H1 (cell line): ENCODE data around the gene SGO2. TPM values are rescaled to one million over a fixed set of nuclear protein-coding genes. Genes with fewer than 3 reads are reported as not detected.

Source experiments
- CTCF ChIA-PET: fragments of 300-600 bp; sonication (Branson Sonifier 250); formaldehyde crosslinking; loops from one replicate; lab custom pipeline; 2021; ENCODE audit not compliant: partially characterized antibody; lab: Charles Lee
- POLR2A ChIA-PET: fragments of 300-600 bp; sonication (Branson Sonifier 250); formaldehyde crosslinking; loops from one replicate; lab custom pipeline; 2021; ENCODE audit warnings: inconsistent platforms; ENCODE audit not compliant: partially characterized antibody; lab: Charles Lee
- DNase-seq, 2 experiments: peaks; one replicate each; pipeline versions ENCODE4 v3.0.0 to v3.0.0-alpha.2; 2010 to 2022; ENCODE audit warnings: low spot score in 2 of 2, low read depth in 1 of 2, mixed read lengths in 1 of 2
- FAIRE-seq: peaks from 2 replicates; lab custom pipeline; 2011; peaks lifted over from hg19 to GRCh38; lab: Jason Lieb, UNC
- H2AFZ ChIP-seq: 2 replicates; pipeline ENCODE4 v1.8.1; 2012; ENCODE audit warnings: low read length, inconsistent platforms
- H2AK5ac ChIP-seq: 2 replicates; pipeline ENCODE4 v1.6.1; 2013; ENCODE audit warnings: low read depth, low read length
- H2BK120ac ChIP-seq: replicated peaks from 2 replicates; pipeline ENCODE3; 2013; ENCODE audit warnings: low read depth, low read length, inconsistent platforms
- H2BK12ac ChIP-seq: 2 replicates; pipeline ENCODE4 v1.6.1; 2013; ENCODE audit warnings: low read depth, low read length
- H2BK15ac ChIP-seq: 2 replicates; pipeline ENCODE4 v1.6.1; 2013; ENCODE audit warnings: low read length
- H2BK20ac ChIP-seq: 2 replicates; pipeline ENCODE4 v1.6.1; 2013; ENCODE audit warnings: low read length
- H2BK5ac ChIP-seq: 2 replicates; pipeline ENCODE4 v1.6.1; 2013; ENCODE audit warnings: low read depth, low read length
- H3K14ac ChIP-seq: 2 replicates; pipeline ENCODE4 v1.6.1; 2013; ENCODE audit warnings: inconsistent platforms; ENCODE audit not compliant: insufficient read length
- H3K18ac ChIP-seq: 2 replicates; pipeline ENCODE4 v1.6.1; 2013; ENCODE audit warnings: low read length; ENCODE audit errors: extremely low read depth
- H3K23ac ChIP-seq: 2 replicates; pipeline ENCODE4 v1.6.1; 2013; ENCODE audit warnings: inconsistent platforms; ENCODE audit not compliant: insufficient read length
- H3K23me2 ChIP-seq: 2 replicates; pipeline ENCODE4 v1.6.1; 2013; ENCODE audit warnings: low read depth, low read length
- H3K27ac ChIP-seq: 2 replicates; pipeline ENCODE4 v1.6.1; 2011; ENCODE audit warnings: low read depth, low read length, inconsistent platforms
- H3K27me3 ChIP-seq, 4 experiments: replicated peaks in 1 of 4; 1 replicate in 1 of 4; 2 replicates in 3 of 4; pipeline versions ENCODE4 v1.6.1 to v1.8.1; 2011 to 2013; ENCODE audit warnings: low read length in 3 of 4, mild to moderate bottlenecking in 3 of 4, inconsistent platforms in 2 of 4, mixed read lengths in 2 of 4, moderate library complexity in 1 of 4; ENCODE audit not compliant: control insufficient read depth in 3 of 4, insufficient read depth in 3 of 4; ENCODE audit errors: extremely low read depth in 1 of 4
- H3K36me3 ChIP-seq, 4 experiments: 2 replicates each; pipeline versions ENCODE4 v1.6.1 to v1.8.1; 2011 to 2013; ENCODE audit warnings: mild to moderate bottlenecking in 4 of 4, low read length in 3 of 4, moderate library complexity in 2 of 4, control low read depth in 1 of 4, inconsistent platforms in 1 of 4; ENCODE audit not compliant: insufficient read depth in 4 of 4, control insufficient read depth in 2 of 4
- H3K4ac ChIP-seq: replicated peaks from 2 replicates; pipeline ENCODE3; 2013; ENCODE audit warnings: low read length, low read depth, mixed read lengths, inconsistent platforms; ENCODE audit not compliant: insufficient read length
- H3K4me1 ChIP-seq, 4 experiments: replicated peaks in 1 of 4; 1 replicate in 1 of 4; 2 replicates in 3 of 4; pipeline versions ENCODE4 v1.6.1 to v1.8.1; 2011 to 2013; ENCODE audit warnings: low read length in 3 of 4, inconsistent platforms in 2 of 4, mixed read lengths in 1 of 4; ENCODE audit not compliant: insufficient read depth in 4 of 4, control insufficient read depth in 3 of 4
- H3K4me2 ChIP-seq, 2 experiments: 2 replicates each; pipeline versions ENCODE4 v1.6.1 to v1.8.1; 2011 to 2013; ENCODE audit warnings: low read depth in 2 of 2, low read length in 2 of 2, control low read depth in 1 of 2, inconsistent platforms in 1 of 2, mild to moderate bottlenecking in 1 of 2; ENCODE audit not compliant: insufficient read depth in 1 of 2
- H3K4me3 ChIP-seq, 4 experiments: fragments of 200-600, 300-600 bp in 1 of 4; sonication (generic), shearing (Covaris generic), sonication (Bioruptor Twin) in 1 of 4; 2 replicates each; pipeline versions ENCODE4 v1.5.1 to v1.8.1; 2011 to 2016; ENCODE audit warnings: low read length in 4 of 4, low read depth in 3 of 4, control low read depth in 2 of 4, inconsistent platforms in 2 of 4, mild to moderate bottlenecking in 2 of 4, mixed read lengths in 1 of 4, moderate library complexity in 1 of 4; ENCODE audit not compliant: insufficient read depth in 2 of 4; ENCODE audit errors: extremely low read depth in 1 of 4
- H3K56ac ChIP-seq: replicated peaks from 2 replicates; pipeline ENCODE3; 2013; ENCODE audit warnings: low read depth, mild to moderate bottlenecking, mixed read lengths, low read length, inconsistent platforms; ENCODE audit not compliant: insufficient read length
- H3K79me1 ChIP-seq: 2 replicates; pipeline ENCODE4 v1.6.1; 2013; ENCODE audit warnings: low read depth, low read length, control low read depth
- H3K79me2 ChIP-seq, 2 experiments: 2 replicates each; pipeline versions ENCODE4 v1.6.1 to v1.8.1; 2012 to 2013; ENCODE audit warnings: low read length in 2 of 2, mild to moderate bottlenecking in 2 of 2, inconsistent platforms in 1 of 2; ENCODE audit not compliant: insufficient read depth in 2 of 2, control insufficient read depth in 1 of 2
- H3K9ac ChIP-seq, 4 experiments: replicated peaks in 1 of 4; 1 replicate in 1 of 4; 2 replicates in 3 of 4; pipeline versions ENCODE4 v1.6.1 to v1.8.1; 2011 to 2013; ENCODE audit warnings: low read depth in 3 of 4, low read length in 3 of 4, control low read depth in 2 of 4, mild to moderate bottlenecking in 2 of 4, moderate library complexity in 2 of 4, inconsistent platforms in 1 of 4; ENCODE audit errors: extremely low read depth in 1 of 4
- H3K9me3 ChIP-seq, 2 experiments: 2 replicates each; pipeline versions ENCODE4 v1.6.1 to v1.8.1; 2012 to 2013; ENCODE audit warnings: mild to moderate bottlenecking in 2 of 2, moderate library complexity in 2 of 2, control low read depth in 1 of 2, inconsistent platforms in 1 of 2, low read depth in 1 of 2, low read length in 1 of 2, mixed read lengths in 1 of 2; ENCODE audit not compliant: insufficient read depth in 2 of 2
- H4K20me1 ChIP-seq, 2 experiments: replicated peaks in 1 of 2; 2 replicates each; pipeline versions ENCODE3 to v1.8.1; 2011 to 2013; ENCODE audit warnings: inconsistent platforms in 2 of 2, low read length in 2 of 2, mild to moderate bottlenecking in 1 of 2; ENCODE audit not compliant: insufficient read depth in 2 of 2, control insufficient read depth in 1 of 2
- H4K5ac ChIP-seq: 2 replicates; pipeline ENCODE4 v1.6.1; 2013; ENCODE audit warnings: low read length, low read depth, mixed read lengths, inconsistent platforms; ENCODE audit not compliant: insufficient read length
- H4K8ac ChIP-seq: 2 replicates; pipeline ENCODE4 v1.8.0; 2013; ENCODE audit warnings: mild to moderate bottlenecking, moderate library complexity, low read length, inconsistent platforms; ENCODE audit not compliant: insufficient read depth; ENCODE audit errors: extremely low read depth
- H4K91ac ChIP-seq: replicated peaks from 2 replicates; pipeline ENCODE3; 2013; ENCODE audit warnings: low read length, mixed read lengths, inconsistent platforms; ENCODE audit not compliant: insufficient read length
- ATF3 ChIP-seq: IDR thresholded peaks from 2 replicates; pipeline ENCODE4 v1.6.1; 2011; ENCODE audit warnings: low read depth, mild to moderate bottlenecking, low read length; ENCODE audit not compliant: insufficient read depth
- CBX5 ChIP-seq: fragments of 300-800, 300-1000 bp; sonication (generic); IDR thresholded peaks from 2 replicates; pipeline ENCODE4 v1.7.1; 2016; ENCODE audit warnings: antibody characterized with exemption, low read length, low read depth
- CREB1 ChIP-seq: IDR thresholded peaks from 2 replicates; pipeline ENCODE4 v1.6.1; 2012; ENCODE audit warnings: inconsistent platforms
- GTF2F1 ChIP-seq: IDR thresholded peaks from 2 replicates; pipeline ENCODE4 v1.6.1; 2012; ENCODE audit warnings: low read depth, low read length, improper control_type of control experiment, borderline replicate concordance
- HDAC2 ChIP-seq, 2 experiments: fragments of 300-600 bp in 1 of 2; sonication (generic) in 1 of 2; IDR thresholded peaks; 2 replicates each; pipeline ENCODE4 v1.6.1; 2011 to 2012; ENCODE audit warnings: low read depth in 2 of 2, low read length in 2 of 2, mild to moderate bottlenecking in 2 of 2, moderate library complexity in 2 of 2, borderline replicate concordance in 1 of 2, inconsistent platforms in 1 of 2
- SP1 ChIP-seq: IDR thresholded peaks from 2 replicates; pipeline ENCODE4 v1.6.1; 2011; ENCODE audit warnings: low read depth, low read length
- SP4 ChIP-seq: IDR thresholded peaks from 2 replicates; pipeline ENCODE4 v1.6.1; 2012; ENCODE audit warnings: low read length, inconsistent platforms
- YY1 ChIP-seq: IDR thresholded peaks from 2 replicates; pipeline ENCODE4 v1.6.1; 2011; ENCODE audit warnings: low read depth, mild to moderate bottlenecking, low read length
- polyA plus RNA-seq, 7 experiments: library from polyadenylated mRNA; depleted of rRNA in 3 of 7; stranded (reverse) in 5 of 7; unstranded in 2 of 7; fragments of >200 nt in 5 of 7; fragments of 200-250 nt in 2 of 7; gene quantifications; 1 replicate in 5 of 7; 2 replicates in 1 of 7; 4 replicates in 1 of 7; pipeline versions ENCODE4 v1.2.1 to v1.2.3, GENCODE V29; 2011 to 2013; ENCODE audit warnings: missing spikeins in 2 of 7, mixed read lengths in 2 of 7
- total RNA-seq: library from RNA; stranded (reverse); fragmentation: NEBNext Ultra II Directional; extraction: Animal tissue kit (Norgen Biotek cat#: 25700); gene quantifications from 2 replicates; pipeline ENCODE4 v1.2.1, GENCODE V29; 2021

Gene SGO2
- total and polyA plus RNA-seq, 2 of the 8 experiments (the other 6 are each of a cell fraction or from before 2014, with no cell fraction given), result 2.4 to 33.2 TPM

DNA sequence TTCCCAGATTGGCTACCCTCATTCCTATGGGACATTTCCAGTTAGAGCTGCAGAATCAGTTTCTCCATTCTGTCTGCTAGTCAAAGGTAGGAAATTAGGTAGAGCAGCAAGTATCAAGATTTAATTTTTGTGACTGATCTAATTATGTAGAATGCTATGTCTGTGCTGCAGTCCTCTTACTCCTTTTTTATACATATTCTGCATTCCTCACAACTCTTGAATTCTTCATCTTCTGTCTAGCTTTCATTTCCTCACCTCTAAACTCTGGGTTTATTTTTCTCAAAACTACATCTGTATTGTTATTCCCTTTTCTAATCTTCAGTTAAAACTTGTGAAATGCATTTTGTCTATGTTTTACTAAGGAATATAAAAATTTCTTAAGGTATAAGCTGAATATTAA is 8.6 kb downstream of the SGO2 start:
- ChIA-PET POLR2A (interaction anchor here (1.2 kb wide), 1 partner anchor 13 kb away, joined by 3 read pairs; no protein-coding TSS in a partner anchor), CTCF (interaction anchor here (0.9 to 1.7 kb wide), 9 partner anchors 13 to 200 kb away, joined by 3 to 7 read pairs (median 3); partner anchors contain the start of genes AOX1 and KCTD18)
- Histone ChIP-seq H4K20me1 (no peaks in the 10 kb centered on the region), H2BK15ac (no peak overlapping the region), H3K27ac (no peak overlapping the region), H3K23ac (no peak overlapping the region), H3K79me1 (no peaks in the 10 kb centered on the region; the same call in 1 of the 2 replicates), H3K4ac (no peak overlapping the region), H2BK20ac (no peak overlapping the region), H3K4me2 (no peak overlapping the region), H3K4me3 (no peak overlapping the region), H3K9me3 (no peaks in the 10 kb centered on the region), H4K5ac (no peak overlapping the region), H2BK12ac (no peak overlapping the region), H3K56ac (no peak overlapping the region), H3K27me3 (no peaks in the 10 kb centered on the region), H3K14ac (no peak overlapping the region), H2AFZ (no peak overlapping the region), H2BK5ac (no peak overlapping the region), H3K9ac (no peak overlapping the region), H2AK5ac (no peak overlapping the region), H3K4me1 (no peaks in the 10 kb centered on the region), H3K79me2 (peaks cover 0 to 24% of the 10 kb centered on the region in 2 experiments; a peak in 2 of 4 replicates), H3K36me3 (peaks cover 2 to 14% (median 5%) of the 10 kb centered on the region in 4 experiments; a peak in 5 of 8 replicates), H2BK120ac (no peak overlapping the region), H4K8ac (no peak overlapping the region), H3K23me2 (0 out of 2 replicates have a peak, but pooled peaks cover 1% of the 10 kb centered on the region), H4K91ac (no peak overlapping the region), H3K18ac (no peak overlapping the region)
- TF ChIP-seq SP1, result no peak
- TF ChIP-seq ATF3, result no peak
- no peak for TF ChIP-seq SP4
- no peak for TF ChIP-seq GTF2F1
- no peak for TF ChIP-seq YY1
- TF ChIP-seq CBX5, result no peak
- no peak for TF ChIP-seq HDAC2 (IDR thresholded peaks at IDR 0.05; ENCODE audit: borderline replicate concordance in 1 of 2, low read depth in 2 of 2, low read length in 2 of 2)
- TF ChIP-seq CREB1, result no peak
- FAIRE-seq (no peak), DNase-seq (no peak)
